Measurements from ENCODE around the gene RACGAP1. TPM values are rescaled to one million over a fixed set of nuclear protein-coding genes. Genes with fewer than 3 reads are reported as not detected.

Gene RACGAP1
- total RNA-seq, 1 experiment from 2014 or later: 112 TPM

DNA sequence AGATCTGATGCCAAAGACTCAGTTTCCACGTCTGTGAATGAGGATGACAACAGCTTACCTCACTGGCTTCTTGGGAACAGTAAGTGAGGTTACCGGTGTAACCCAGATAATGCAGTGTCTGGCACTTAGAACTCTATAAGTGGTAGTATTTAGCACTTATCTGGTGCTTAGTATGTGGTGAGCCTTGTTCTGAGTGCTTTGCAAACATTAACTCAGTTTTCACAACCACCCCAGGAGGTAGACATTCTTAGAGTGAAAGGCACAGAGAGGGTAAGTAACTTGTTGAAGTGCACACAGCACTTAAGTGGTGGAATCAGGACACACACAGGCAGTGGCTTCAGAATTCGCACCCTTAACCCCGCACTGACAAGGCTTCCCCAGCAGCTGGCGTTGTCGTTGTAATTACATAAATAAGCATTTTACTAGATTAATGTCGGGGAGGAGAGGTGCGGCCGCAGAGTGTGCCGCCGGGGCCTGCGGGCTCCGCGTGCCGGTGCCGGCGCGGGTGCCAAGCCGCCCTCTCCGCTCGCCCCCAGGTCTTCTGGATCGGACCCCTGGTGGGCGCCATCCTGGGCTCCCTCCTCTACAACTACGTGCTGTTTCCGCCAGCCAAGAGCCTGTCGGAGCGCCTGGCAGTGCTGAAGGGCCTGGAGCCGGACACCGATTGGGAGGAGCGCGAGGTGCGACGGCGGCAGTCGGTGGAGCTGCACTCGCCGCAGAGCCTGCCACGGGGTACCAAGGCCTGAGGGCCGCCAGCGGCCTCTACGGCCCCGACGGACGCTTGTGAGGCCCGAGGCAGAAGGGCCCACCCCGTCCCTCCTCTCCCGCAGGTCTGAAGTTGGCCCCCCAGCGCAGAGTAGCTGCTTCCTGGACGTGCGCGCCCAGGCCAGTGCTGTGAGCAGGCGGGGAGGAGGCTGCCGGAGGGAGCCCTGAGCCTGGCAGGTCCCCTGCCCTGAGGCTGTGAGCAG lies 70.1 kb downstream of the RACGAP1 start:
- no peaks in the 10 kb centered on the region for H3K27me3 ChIP-seq (ENCODE audit: insufficient read depth, low read depth)
- H3K27ac ChIP-seq: no peak overlapping the region
- intact Hi-C loops (cut with micrococcal nuclease; ENCODE audit: unreplicated experiment): no loop called here
- H3K4me1 ChIP-seq (replicated peaks; ENCODE audit: insufficient read depth): peaks cover 12% of the 10 kb centered on the region
- H4K20me1 ChIP-seq (ENCODE audit: insufficient read depth): no peaks in the 10 kb centered on the region
- no TSS peak for BruUV-seq (replicated peaks)
- H2AFZ ChIP-seq: no peak overlapping the region
- peaks cover 8% of the 10 kb centered on the region; the same call in 1 of the 2 replicates for H3F3A ChIP-seq (ENCODE audit: insufficient read depth, low read depth)
- no peaks in the 10 kb centered on the region for H3K9me3 ChIP-seq (ENCODE audit: insufficient read depth, low read depth)
- H3K4me3 ChIP-seq: no peak overlapping the region
- H3K9me2 ChIP-seq (ENCODE audit: insufficient read depth): no peaks in the 10 kb centered on the region
- H3K4me2 ChIP-seq: no peak overlapping the region
- TF ChIP-seq CTCF (conservative IDR thresholded peaks at IDR 0.05): no peak
- no peak for TF ChIP-seq EZH2 (IDR thresholded peaks at IDR 0.05; ENCODE audit: low read depth)
- CTCF ChIA-PET: interaction anchor here (1.3 kb wide), 1 partner anchor 9 kb away, joined by 3 read pairs; no protein-coding TSS in a partner anchor
- DNase-seq: no peak
- POLR2A ChIA-PET (ENCODE audit: unreplicated experiment): no interaction called here
- no peaks in the 10 kb centered on the region for H3K36me3 ChIP-seq (ENCODE audit: low read depth)
- H3K79me2 ChIP-seq (ENCODE audit: low read depth): no peaks in the 10 kb centered on the region

GRCh38 chr12:49953961-49954846 lies 71.1 kb downstream of the RACGAP1 start:
- H3K27me3 ChIP-seq (ENCODE audit: insufficient read depth, low read depth): no peaks in the 10 kb centered on the region
- CTCF ChIA-PET: interaction anchor here (1.3 kb wide), 1 partner anchor 8 kb away, joined by 3 read pairs; no protein-coding TSS in a partner anchor

More at GRCh38 chr12:49953961-49954846, 71.1 kb downstream of the RACGAP1 start:
- TF ChIP-seq CTCF (conservative IDR thresholded peaks at IDR 0.05): no peak
- TF ChIP-seq EZH2 (IDR thresholded peaks at IDR 0.05; ENCODE audit: low read depth): no peak
- intact Hi-C loops (cut with micrococcal nuclease; ENCODE audit: unreplicated experiment): no loop called here
- Histone ChIP-seq H4K20me1 (ENCODE audit: insufficient read depth) (no peaks in the 10 kb centered on the region), H3K36me3 (ENCODE audit: low read depth) (no peaks in the 10 kb centered on the region), H3K27ac (no peak overlapping the region), H2AFZ (no peak overlapping the region), H3K4me2 (no peak overlapping the region), H3K9me2 (ENCODE audit: insufficient read depth) (no peaks in the 10 kb centered on the region), H3F3A (ENCODE audit: insufficient read depth, low read depth) (peaks cover 2% of the 10 kb centered on the region; the same call in 1 of the 2 replicates), H3K4me1 (replicated peaks; ENCODE audit: insufficient read depth) (peaks cover 4% of the 10 kb centered on the region), H3K79me2 (ENCODE audit: low read depth) (no peaks in the 10 kb centered on the region), H3K4me3 (no peak overlapping the region), H3K9me3 (ENCODE audit: insufficient read depth, low read depth) (no peaks in the 10 kb centered on the region)
- POLR2A ChIA-PET (ENCODE audit: unreplicated experiment): no interaction called here
- no TSS peak for BruUV-seq (replicated peaks)
- no peak for DNase-seq

Measured in PC-9 (cell line).